GM23338 (cell line): ENCODE data around the gene ACTA2.

Experiments
- EZH2 ChIP-seq: fragments of 200-600 bp; sonication (generic); IDR thresholded peaks from one replicate; pipeline ENCODE4 v1.8.0; 2017; ENCODE audit warnings: antibody characterized with exemption, mild to moderate bottlenecking, low read depth; ENCODE audit not compliant: unreplicated experiment
- POLR2AphosphoS5 ChIP-seq: IDR thresholded peaks from 2 replicates; pipeline ENCODE4 v1.6.1; 2016; ENCODE audit warnings: antibody characterized with exemption, low read depth
- TF ChIP-seq, protein P1 (sequence below), 2 experiments: fragments of 200-600 bp in 1 of 2; sonication (generic) in 1 of 2; conservative IDR thresholded peaks; 2 replicates each; pipeline versions ENCODE4 v1.5.1 to v1.6.1; 2016 to 2017; ENCODE audit warnings: antibody characterized with exemption in 2 of 2, low read depth in 2 of 2, mild to moderate bottlenecking in 2 of 2, moderate library complexity in 1 of 2

DNA sequence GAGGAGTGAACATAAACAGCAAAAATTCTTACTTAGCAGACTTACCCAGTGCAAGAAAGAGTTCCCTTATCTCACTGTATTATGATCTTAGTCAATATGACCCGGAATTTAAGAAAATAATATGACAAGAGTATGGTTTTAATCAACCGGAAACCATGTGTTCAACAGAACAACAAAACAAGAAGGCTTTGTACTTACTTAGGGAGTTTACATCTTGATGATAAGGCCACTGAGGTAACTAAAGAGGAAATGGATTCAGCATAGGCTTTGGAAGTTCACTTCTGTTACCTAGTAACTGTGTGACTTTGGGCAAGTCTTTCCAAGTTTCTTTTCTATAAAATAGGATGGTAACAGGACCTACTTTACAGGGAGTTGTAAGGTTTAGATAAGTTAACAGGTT, 30.6 kb upstream of the ACTA2 start:
- TF ChIP-seq, protein P1, sequence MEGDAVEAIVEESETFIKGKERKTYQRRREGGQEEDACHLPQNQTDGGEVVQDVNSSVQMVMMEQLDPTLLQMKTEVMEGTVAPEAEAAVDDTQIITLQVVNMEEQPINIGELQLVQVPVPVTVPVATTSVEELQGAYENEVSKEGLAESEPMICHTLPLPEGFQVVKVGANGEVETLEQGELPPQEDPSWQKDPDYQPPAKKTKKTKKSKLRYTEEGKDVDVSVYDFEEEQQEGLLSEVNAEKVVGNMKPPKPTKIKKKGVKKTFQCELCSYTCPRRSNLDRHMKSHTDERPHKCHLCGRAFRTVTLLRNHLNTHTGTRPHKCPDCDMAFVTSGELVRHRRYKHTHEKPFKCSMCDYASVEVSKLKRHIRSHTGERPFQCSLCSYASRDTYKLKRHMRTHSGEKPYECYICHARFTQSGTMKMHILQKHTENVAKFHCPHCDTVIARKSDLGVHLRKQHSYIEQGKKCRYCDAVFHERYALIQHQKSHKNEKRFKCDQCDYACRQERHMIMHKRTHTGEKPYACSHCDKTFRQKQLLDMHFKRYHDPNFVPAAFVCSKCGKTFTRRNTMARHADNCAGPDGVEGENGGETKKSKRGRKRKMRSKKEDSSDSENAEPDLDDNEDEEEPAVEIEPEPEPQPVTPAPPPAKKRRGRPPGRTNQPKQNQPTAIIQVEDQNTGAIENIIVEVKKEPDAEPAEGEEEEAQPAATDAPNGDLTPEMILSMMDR (conservative IDR thresholded peaks at IDR 0.05; ENCODE audit: low read depth in 2 of 2) = no peak
- TF ChIP-seq EZH2 = no peak
- TF ChIP-seq POLR2AphosphoS5 = no peak
